DND-41 (cell line): Measurements from ENCODE around the gene TSSK2.

Experiments used
- ATAC-seq: fragments of 200-7000 bp; cut with Tn5 transposase; 3 replicates; pipeline ENCODE4 v1.9.1; 2021; ENCODE audit warnings: low read depth; ENCODE audit not compliant: insufficient read depth
- DNase-seq: peaks from one replicate; pipeline ENCODE4 v3.0.0-alpha.2; 2020
- H2AFZ ChIP-seq: 2 replicates; pipeline ENCODE4 v1.6.0; 2012; ENCODE audit warnings: low read depth, low read length
- H3K27ac ChIP-seq: 2 replicates; pipeline ENCODE4 v1.5.1; 2012; ENCODE audit warnings: low read length, inconsistent platforms
- H3K27me3 ChIP-seq: fragments of 200-600 bp; sonication (generic); 2 replicates; pipeline ENCODE4 v1.6.0; 2012; ENCODE audit warnings: low read length, mild to moderate bottlenecking, inconsistent platforms; ENCODE audit not compliant: insufficient read depth, poor library complexity
- H3K36me3 ChIP-seq: 2 replicates; pipeline ENCODE4 v1.5.1; 2012; ENCODE audit warnings: low read length, inconsistent platforms; ENCODE audit not compliant: insufficient read depth
- H3K4me1 ChIP-seq: 2 replicates; pipeline ENCODE4 v1.5.1; 2012; ENCODE audit warnings: mild to moderate bottlenecking, low read length; ENCODE audit not compliant: insufficient read depth
- H3K4me2 ChIP-seq: 2 replicates; pipeline ENCODE4 v1.6.0; 2012; ENCODE audit warnings: mild to moderate bottlenecking, moderate library complexity, low read length, inconsistent platforms; ENCODE audit not compliant: insufficient read depth
- H3K4me3 ChIP-seq, 2 experiments: fragments of 200-600 bp in 1 of 2; shearing (Covaris generic) in 1 of 2; 2 replicates each; pipeline ENCODE4 v1.5.1; 2012 to 2016; ENCODE audit warnings: inconsistent platforms in 2 of 2, low read length in 2 of 2, mild to moderate bottlenecking in 2 of 2, low read depth in 1 of 2, moderate library complexity in 1 of 2
- H3K79me2 ChIP-seq: 2 replicates; pipeline ENCODE4 v1.6.0; 2012; ENCODE audit warnings: low read length, inconsistent platforms; ENCODE audit not compliant: insufficient read depth
- H3K9ac ChIP-seq: 2 replicates; pipeline ENCODE4 v1.6.0; 2012; ENCODE audit warnings: low read depth, mild to moderate bottlenecking, inconsistent platforms, low read length, moderate library complexity
- H3K9me3 ChIP-seq: 2 replicates; pipeline ENCODE4 v1.5.1; 2012; ENCODE audit warnings: low read length, moderate library complexity, mild to moderate bottlenecking, inconsistent platforms; ENCODE audit not compliant: insufficient read depth, severe bottlenecking
- H4K20me1 ChIP-seq: 2 replicates; pipeline ENCODE4 v1.6.0; 2012; ENCODE audit warnings: low read length; ENCODE audit not compliant: insufficient read depth
- EZH2 ChIP-seq: IDR thresholded peaks from 3 replicates; pipeline ENCODE4 v1.6.1; 2012; ENCODE audit warnings: borderline replicate concordance, low read depth, mild to moderate bottlenecking, moderate library complexity, low read length, inconsistent platforms; ENCODE audit not compliant: severe bottlenecking
- TF ChIP-seq, protein P1 (sequence below): IDR thresholded peaks from 2 replicates; pipeline ENCODE4 v1.5.1; 2012; ENCODE audit warnings: borderline replicate concordance, low read length, moderate library complexity, mild to moderate bottlenecking; ENCODE audit not compliant: poor library complexity, severe bottlenecking; ENCODE audit errors: extremely low read depth

The TSSK2 gene

DNA sequence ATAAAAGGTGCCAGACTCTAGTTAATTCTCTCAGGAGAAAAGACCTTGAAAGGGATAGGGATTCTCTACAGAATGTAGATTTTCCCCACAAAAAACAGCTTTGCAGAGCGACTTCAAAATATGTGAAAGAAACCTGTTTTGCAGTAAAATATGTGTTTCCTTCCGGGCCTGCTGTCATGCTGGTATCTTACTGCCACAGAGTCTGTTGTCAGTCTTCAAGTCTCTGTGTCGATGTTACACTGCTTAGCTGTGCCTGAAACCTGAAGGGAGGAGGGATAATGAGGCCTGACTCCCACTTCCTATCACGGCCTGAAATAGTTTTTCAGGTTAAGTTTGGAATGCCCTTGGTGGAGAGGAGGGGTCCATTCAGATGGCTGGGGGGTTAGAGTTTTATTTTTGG lies 7.2 kb upstream of the TSSK2 start:
- Histone ChIP-seq H4K20me1 (peaks cover 25% of the 10 kb centered on the region), H3K4me3 (no peak overlapping the region), H3K4me1 (peaks cover 32% of the 10 kb centered on the region)

DNA sequence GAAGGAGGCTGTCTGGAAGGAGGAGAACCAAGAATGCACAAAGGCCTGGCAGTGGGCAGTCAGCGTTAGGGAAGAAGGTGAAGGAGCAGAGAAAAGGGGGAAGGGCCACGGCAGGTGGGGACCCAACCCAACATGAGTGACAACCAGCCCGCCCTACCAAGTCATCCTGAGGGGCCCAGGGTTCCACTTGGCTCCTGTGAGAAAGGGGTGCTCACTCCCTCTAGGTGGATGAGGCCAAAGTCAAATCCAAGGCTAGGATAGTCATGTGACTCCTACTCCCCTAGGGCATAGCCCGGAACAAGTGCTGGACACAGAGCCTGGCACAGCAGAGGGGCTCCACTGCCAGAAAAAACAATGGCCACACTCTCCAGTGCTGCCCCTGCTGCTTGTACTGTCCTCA lies 6.7 kb upstream of the TSSK2 start:
- DNase-seq: no peak
- peaks cover 30% of the 10 kb centered on the region for H3K4me1 ChIP-seq
- ATAC-seq: no peak
- no peak overlapping the region for H3K4me2 ChIP-seq
- H4K20me1 ChIP-seq: peaks cover 22% of the 10 kb centered on the region
- H3K9ac ChIP-seq: no peak overlapping the region
- no peak overlapping the region for H3K27ac ChIP-seq
- peaks cover 28% of the 10 kb centered on the region for H3K79me2 ChIP-seq
- H2AFZ ChIP-seq: no peak overlapping the region
- no peak overlapping the region for H3K4me3 ChIP-seq
- no peaks in the 10 kb centered on the region for H3K27me3 ChIP-seq
- H3K36me3 ChIP-seq: peaks cover 17% of the 10 kb centered on the region
- TF ChIP-seq EZH2: no peak
- TF ChIP-seq, protein P1, sequence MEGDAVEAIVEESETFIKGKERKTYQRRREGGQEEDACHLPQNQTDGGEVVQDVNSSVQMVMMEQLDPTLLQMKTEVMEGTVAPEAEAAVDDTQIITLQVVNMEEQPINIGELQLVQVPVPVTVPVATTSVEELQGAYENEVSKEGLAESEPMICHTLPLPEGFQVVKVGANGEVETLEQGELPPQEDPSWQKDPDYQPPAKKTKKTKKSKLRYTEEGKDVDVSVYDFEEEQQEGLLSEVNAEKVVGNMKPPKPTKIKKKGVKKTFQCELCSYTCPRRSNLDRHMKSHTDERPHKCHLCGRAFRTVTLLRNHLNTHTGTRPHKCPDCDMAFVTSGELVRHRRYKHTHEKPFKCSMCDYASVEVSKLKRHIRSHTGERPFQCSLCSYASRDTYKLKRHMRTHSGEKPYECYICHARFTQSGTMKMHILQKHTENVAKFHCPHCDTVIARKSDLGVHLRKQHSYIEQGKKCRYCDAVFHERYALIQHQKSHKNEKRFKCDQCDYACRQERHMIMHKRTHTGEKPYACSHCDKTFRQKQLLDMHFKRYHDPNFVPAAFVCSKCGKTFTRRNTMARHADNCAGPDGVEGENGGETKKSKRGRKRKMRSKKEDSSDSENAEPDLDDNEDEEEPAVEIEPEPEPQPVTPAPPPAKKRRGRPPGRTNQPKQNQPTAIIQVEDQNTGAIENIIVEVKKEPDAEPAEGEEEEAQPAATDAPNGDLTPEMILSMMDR: no peak
- H3K9me3 ChIP-seq: no peaks in the 10 kb centered on the region

More for the DNA sequence above, 7.2 kb upstream of the TSSK2 start:
- Histone ChIP-seq H2AFZ (no peak overlapping the region), H3K36me3 (peaks cover 20% of the 10 kb centered on the region), H3K4me2 (no peak overlapping the region), H3K27ac (no peak overlapping the region), H3K27me3 (no peaks in the 10 kb centered on the region), H3K9me3 (no peaks in the 10 kb centered on the region), H3K79me2 (peaks cover 33% of the 10 kb centered on the region), H3K9ac (no peak overlapping the region)
- TF ChIP-seq, protein P1: no peak
- no peak for TF ChIP-seq EZH2
- ATAC-seq (no peak), DNase-seq (no peak)

DNA sequence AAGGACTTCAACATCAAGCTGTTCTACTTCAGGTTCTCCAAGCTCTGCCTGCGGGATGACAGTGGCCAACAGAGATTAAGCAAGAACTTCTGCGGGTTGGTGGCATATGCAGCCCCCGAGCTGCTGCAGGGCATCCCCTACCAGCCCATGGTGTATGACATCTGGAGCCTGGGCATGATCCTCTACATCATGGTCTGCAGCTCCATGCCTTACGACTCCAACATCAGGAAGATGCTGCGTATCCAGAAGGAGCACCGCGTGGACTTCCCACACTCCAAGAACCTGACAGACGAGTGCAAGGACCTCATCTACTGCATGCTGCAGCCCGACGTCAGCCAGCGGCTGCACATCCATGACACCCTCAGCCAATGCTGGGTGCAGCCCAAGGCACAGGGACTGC lies 6.1 kb upstream of the TSSK2 start:
- Histone ChIP-seq H3K27ac (no peak overlapping the region), H3K4me2 (no peak overlapping the region), H3K36me3 (peaks cover 12% of the 10 kb centered on the region), H3K4me3 (no peak overlapping the region), H4K20me1 (peaks cover 18% of the 10 kb centered on the region), H2AFZ (no peak overlapping the region), H3K9me3 (no peaks in the 10 kb centered on the region), H3K79me2 (peaks cover 22% of the 10 kb centered on the region), H3K27me3 (no peaks in the 10 kb centered on the region), H3K9ac (no peak overlapping the region), H3K4me1 (peaks cover 24% of the 10 kb centered on the region)
- ATAC-seq: no peak
- TF ChIP-seq EZH2: no peak
- TF ChIP-seq, protein P1: no peak
- no peak for DNase-seq
